ENCODE measurements around the gene EYA3.

DNA sequence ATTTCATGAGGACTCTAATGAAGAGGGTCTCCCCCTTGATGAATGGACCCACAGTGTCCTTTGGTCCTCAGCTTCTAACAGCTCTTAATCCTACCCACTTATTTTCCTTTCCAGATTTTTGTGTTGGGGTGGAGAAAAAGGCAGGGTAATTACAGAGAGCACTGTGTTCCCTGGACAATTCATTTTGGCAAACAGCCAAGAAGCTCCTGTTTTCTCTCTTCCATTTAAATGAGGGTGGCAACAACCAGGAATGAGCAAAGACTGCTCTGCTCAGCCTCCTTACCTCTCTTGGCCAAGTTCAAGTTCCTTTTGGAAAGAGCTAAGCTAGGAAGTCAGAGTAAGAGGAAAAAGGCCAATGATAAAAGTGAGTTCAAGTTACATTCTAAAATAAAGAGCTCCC, 116.7 kb downstream of the EYA3 start:
- TF ChIP-seq CTCF (IDR thresholded peaks at IDR 0.05 in 8 of 11, conservative IDR thresholded peaks at IDR 0.05 in 3 of 11) (no peak), POLR2A (IDR thresholded peaks at IDR 0.05) (no peak), POLR2AphosphoS5 (IDR thresholded peaks at IDR 0.05) (no peak)
